PC-3 (cell line): ENCODE data around the gene USF1. TPM values are rescaled to one million over a fixed set of nuclear protein-coding genes. Genes with fewer than 3 reads are reported as not detected.

Source experiments
- ATAC-seq: fragments of 200-7000 bp; cut with Tn5 transposase; 2 replicates; pipeline ENCODE4 v1.9.1; 2020; ENCODE audit warnings: mild to moderate bottlenecking, moderate library complexity
- BruUV-seq: library from RNA; stranded (reverse); fragments of 400-500 nt; replicated peaks from 2 replicates; lab custom pipeline; 2021; lab: Mats Ljungman, UMichigan
- CTCF ChIA-PET: fragments of 300-600 bp; sonication (Branson Sonifier 250); formaldehyde crosslinking; loops from one replicate; lab custom pipeline; 2022; ENCODE audit warnings: antibody characterized with exemption; lab: Charles Lee
- POLR2A ChIA-PET: fragments of 300-600 bp; sonication (Branson Sonifier 250); formaldehyde crosslinking; loops from one replicate; lab custom pipeline; 2022; ENCODE audit warnings: antibody characterized with exemption; ENCODE audit not compliant: unreplicated experiment; lab: Charles Lee
- DNase-seq: peaks from one replicate; pipeline ENCODE4 v3.0.0-alpha.2; 2015
- H2AFZ ChIP-seq: fragments of 300-600 bp; sonication (generic); 2 replicates; pipeline ENCODE4 v1.6.0; 2016; ENCODE audit warnings: antibody characterized with exemption, low read length
- H3F3A ChIP-seq: fragments of 300-600 bp; sonication (generic); one replicate; pipeline ENCODE4 v1.6.0; 2017; ENCODE audit warnings: antibody characterized with exemption, low read length, control low read depth, mild to moderate bottlenecking; ENCODE audit not compliant: unreplicated experiment
- H3K27ac ChIP-seq: fragments of 300-600 bp; sonication (generic); 2 replicates; pipeline ENCODE4 v1.5.1; 2016; ENCODE audit warnings: mild to moderate bottlenecking, low read length
- H3K27me3 ChIP-seq: fragments of 300-600 bp; sonication (generic); 2 replicates; pipeline ENCODE4 v1.6.1; 2016; ENCODE audit warnings: low read length, mixed read lengths
- H3K36me3 ChIP-seq: fragments of 300-600 bp; sonication (generic); 2 replicates; pipeline ENCODE4 v1.6.1; 2016; ENCODE audit warnings: low read depth, mixed run types, low read length, mixed read lengths
- H3K4me1 ChIP-seq: fragments of 300-600 bp; sonication (generic); 2 replicates; pipeline ENCODE4 v1.5.1; 2016; ENCODE audit warnings: low read length; ENCODE audit not compliant: insufficient read depth
- H3K4me2 ChIP-seq: fragments of 300-600 bp; sonication (generic); 2 replicates; pipeline ENCODE4 v1.6.0; 2016; ENCODE audit warnings: low read length
- H3K4me3 ChIP-seq: fragments of 300-600 bp; sonication (generic); 2 replicates; pipeline ENCODE4 v1.5.1; 2016; ENCODE audit warnings: mild to moderate bottlenecking, low read length, mixed read lengths
- H3K79me2 ChIP-seq: fragments of 300-600 bp; sonication (generic); 2 replicates; pipeline ENCODE4 v1.6.1; 2017; ENCODE audit warnings: low read length, mixed read lengths
- H3K9ac ChIP-seq: fragments of 300-600 bp; sonication (generic); 2 replicates; pipeline ENCODE4 v1.6.0; 2016; ENCODE audit warnings: mild to moderate bottlenecking, low read length
- H3K9me2 ChIP-seq: fragments of 300-600 bp; sonication (generic); replicated peaks from 2 replicates; pipeline ENCODE4 v1.6.1; 2016; ENCODE audit warnings: mixed run types, low read length, mixed read lengths
- H3K9me3 ChIP-seq: fragments of 300-600 bp; sonication (generic); 2 replicates; pipeline ENCODE4 v1.6.1; 2016; ENCODE audit warnings: low read length, mixed read lengths
- H4K20me1 ChIP-seq: fragments of 300-600 bp; sonication (generic); 2 replicates; pipeline ENCODE4 v1.6.1; 2016; ENCODE audit warnings: low read length, mixed read lengths
- EZH2 ChIP-seq: fragments of 300-600 bp; sonication (generic); IDR thresholded peaks from one replicate; pipeline ENCODE4 v1.6.1; 2017; ENCODE audit warnings: antibody characterized with exemption, mild to moderate bottlenecking, low read length; ENCODE audit not compliant: unreplicated experiment
- EZH2phosphoT487 ChIP-seq: fragments of 300-600 bp; sonication (generic); IDR thresholded peaks from 2 replicates; pipeline ENCODE4 v1.6.1; 2018; ENCODE audit warnings: mild to moderate bottlenecking, antibody characterized with exemption, low read length, borderline replicate concordance
- intact Hi-C: fragments of 100-400 bp; cut with micrococcal nuclease; formaldehyde crosslinking; loops from 2 replicates; pipeline ENCODE4 v1.9.0; 2023
- total RNA-seq: library from RNA; depleted of rRNA; stranded (reverse); fragments of >200 nt; gene quantifications from 2 replicates; pipeline ENCODE4 v1.2.3, GENCODE V29; 2014
- TF ChIP-seq, protein P1 (sequence below): fragments of 300-600 bp; sonication (generic); conservative IDR thresholded peaks from 2 replicates; pipeline ENCODE4 v1.5.1; 2017; ENCODE audit warnings: antibody characterized with exemption, low read depth, mild to moderate bottlenecking, low read length

The USF1 gene
- total RNA-seq, 1 experiment from 2014 or later, result 113 TPM

DNA sequence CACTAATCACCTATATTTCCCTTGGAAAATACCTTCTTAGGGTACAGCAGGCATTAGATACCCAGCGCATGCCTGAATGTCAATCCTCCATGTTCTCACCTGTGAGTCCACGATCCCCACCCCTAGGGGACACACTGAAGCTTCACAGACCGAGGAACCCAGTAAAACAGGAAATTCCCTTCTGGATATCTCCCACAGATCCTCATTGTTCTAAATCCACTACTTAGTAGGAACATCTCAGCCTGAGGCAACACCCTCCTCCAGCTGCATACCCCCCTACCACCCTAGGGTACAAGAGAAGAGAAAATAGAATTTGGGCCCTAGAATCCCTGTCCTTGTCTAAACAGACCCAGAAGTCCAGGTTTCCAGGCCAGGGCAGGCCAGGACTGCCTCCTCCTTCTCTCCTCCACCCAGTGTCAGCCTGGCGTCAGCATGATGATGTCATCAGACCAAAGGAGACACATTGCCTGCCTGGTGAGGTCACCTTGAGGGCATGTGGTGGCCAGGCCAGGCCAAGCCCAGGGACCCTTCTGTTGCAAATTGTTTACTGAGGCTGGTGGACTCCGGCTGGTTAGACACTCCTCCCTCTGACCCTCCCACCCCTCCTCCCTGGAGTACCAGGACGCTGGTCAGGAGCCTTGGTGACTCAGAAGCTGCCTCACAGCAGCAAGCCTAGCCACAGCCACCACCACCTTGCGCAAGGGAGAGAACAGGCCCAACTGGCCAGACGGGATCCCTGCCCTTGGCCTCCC lies 37.4 kb upstream of the USF1 start:
- CTCF ChIA-PET, result interaction anchor here (0.6 kb wide), 1 partner anchor 299 kb away, joined by 5 read pairs; no protein-coding TSS in a partner anchor
- TF ChIP-seq EZH2phosphoT487 (no peak), EZH2 (no peak)
- TF ChIP-seq, protein P1, sequence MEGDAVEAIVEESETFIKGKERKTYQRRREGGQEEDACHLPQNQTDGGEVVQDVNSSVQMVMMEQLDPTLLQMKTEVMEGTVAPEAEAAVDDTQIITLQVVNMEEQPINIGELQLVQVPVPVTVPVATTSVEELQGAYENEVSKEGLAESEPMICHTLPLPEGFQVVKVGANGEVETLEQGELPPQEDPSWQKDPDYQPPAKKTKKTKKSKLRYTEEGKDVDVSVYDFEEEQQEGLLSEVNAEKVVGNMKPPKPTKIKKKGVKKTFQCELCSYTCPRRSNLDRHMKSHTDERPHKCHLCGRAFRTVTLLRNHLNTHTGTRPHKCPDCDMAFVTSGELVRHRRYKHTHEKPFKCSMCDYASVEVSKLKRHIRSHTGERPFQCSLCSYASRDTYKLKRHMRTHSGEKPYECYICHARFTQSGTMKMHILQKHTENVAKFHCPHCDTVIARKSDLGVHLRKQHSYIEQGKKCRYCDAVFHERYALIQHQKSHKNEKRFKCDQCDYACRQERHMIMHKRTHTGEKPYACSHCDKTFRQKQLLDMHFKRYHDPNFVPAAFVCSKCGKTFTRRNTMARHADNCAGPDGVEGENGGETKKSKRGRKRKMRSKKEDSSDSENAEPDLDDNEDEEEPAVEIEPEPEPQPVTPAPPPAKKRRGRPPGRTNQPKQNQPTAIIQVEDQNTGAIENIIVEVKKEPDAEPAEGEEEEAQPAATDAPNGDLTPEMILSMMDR, result no peak
- intact Hi-C loops, result no loop called here
- DNase-seq, result peak; percentile 99
- Histone ChIP-seq H3K27ac (peak overlapping the region; percentile 77), H3K9me3 (no peaks in the 10 kb centered on the region), H3F3A (no peaks in the 10 kb centered on the region), H3K9me2 (no peaks in the 10 kb centered on the region), H3K4me2 (peak overlapping the region; percentile 74), H3K9ac (peak overlapping the region; percentile 34), H3K4me1 (peaks cover 68% of the 10 kb centered on the region), H3K27me3 (no peaks in the 10 kb centered on the region), H4K20me1 (no peaks in the 10 kb centered on the region), H3K4me3 (peak overlapping the region; percentile 29; the same call in 1 of the 2 replicates), H2AFZ (peak overlapping the region; percentile 14; the same call in 1 of the 2 replicates), H3K36me3 (no peaks in the 10 kb centered on the region), H3K79me2 (peaks cover 17% of the 10 kb centered on the region)
- BruUV-seq, result no TSS peak
- peak; percentile 91 for ATAC-seq
- POLR2A ChIA-PET, result interaction anchor here (0.6 kb wide), 1 partner anchor 83 kb away, joined by 4 read pairs; the partner anchor contains the start of gene PPOX

DNA sequence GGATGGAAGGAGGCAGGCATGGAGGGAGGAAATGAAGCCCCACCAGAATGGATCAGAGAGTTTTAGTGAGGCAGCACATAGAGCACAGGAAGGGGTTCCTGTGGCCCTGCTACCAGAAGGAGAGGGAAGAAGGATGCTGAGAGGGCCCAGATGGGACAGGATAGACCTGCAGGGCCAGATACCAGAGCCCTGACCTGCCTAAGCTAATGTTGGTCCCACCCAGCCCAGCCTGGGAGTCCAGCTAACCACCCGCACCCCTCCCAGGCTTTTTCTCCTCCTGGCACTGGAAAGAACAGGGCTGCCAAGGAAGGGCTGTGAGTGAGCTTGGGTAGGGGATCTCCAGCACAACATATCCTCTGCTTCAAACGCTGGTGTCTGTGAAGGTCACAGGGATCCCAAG lies 36.7 kb upstream of the USF1 start:
- H3K4me3 ChIP-seq, result no peak overlapping the region; the same call in 1 of the 2 replicates

More for the DNA sequence above, 36.7 kb upstream of the USF1 start:
- ATAC-seq (no peak), DNase-seq (peak; percentile 44)
- intact Hi-C loops, result no loop called here
- BruUV-seq, result no TSS peak
- TF ChIP-seq EZH2, result no peak
- TF ChIP-seq, protein P1, result no peak
- TF ChIP-seq EZH2phosphoT487, result no peak
- Histone ChIP-seq H3F3A (no peaks in the 10 kb centered on the region), H3K9me2 (no peaks in the 10 kb centered on the region), H3K4me2 (peak overlapping the region; percentile 74), H3K9me3 (no peaks in the 10 kb centered on the region), H3K4me1 (peaks cover 61% of the 10 kb centered on the region), H4K20me1 (no peaks in the 10 kb centered on the region), H3K36me3 (no peaks in the 10 kb centered on the region), H3K79me2 (0 out of 2 replicates have a peak, but pooled peaks cover 10% of the 10 kb centered on the region), H3K9ac (peak overlapping the region; percentile 34; the same call in 1 of the 2 replicates), H2AFZ (no peak overlapping the region), H3K27ac (peak overlapping the region; percentile 77), H3K27me3 (no peaks in the 10 kb centered on the region)
- ChIA-PET POLR2A (no interaction called here), CTCF (no interaction called here)
